ENCODE measurements around the gene SORCS1.

The SORCS1 gene

GRCh38 chr10:106825576-106826364, 338.7 kb downstream of the SORCS1 start:
- no peak overlapping the region for H3K4me3 ChIP-seq (ENCODE audit: low read depth, low read length)
- no peak for TF ChIP-seq CTCF (IDR thresholded peaks at IDR 0.05; ENCODE audit: low read depth, low read length)

- H3K4me3 ChIP-seq (ENCODE audit: low read depth, low read length): no peak overlapping the region
- TF ChIP-seq CTCF (IDR thresholded peaks at IDR 0.05; ENCODE audit: low read depth, low read length): no peak
Measured at GRCh38 chr10:106820579-106820978, 343.9 kb downstream of the SORCS1 start.

- no peak for TF ChIP-seq CTCF (IDR thresholded peaks at IDR 0.05; ENCODE audit: low read depth, low read length)
- H3K4me3 ChIP-seq (ENCODE audit: low read depth, low read length): no peak overlapping the region
Measured at GRCh38 chr10:106819490-106819889, 345.0 kb downstream of the SORCS1 start.

GRCh38 chr10:106816318-106817085, 348.0 kb downstream of the SORCS1 start:
- no peak for TF ChIP-seq CTCF (IDR thresholded peaks at IDR 0.05; ENCODE audit: low read depth, low read length)
- H3K4me3 ChIP-seq (ENCODE audit: low read depth, low read length): no peak overlapping the region

- TF ChIP-seq CTCF (IDR thresholded peaks at IDR 0.05; ENCODE audit: low read depth, low read length): no peak
Measured at GRCh38 chr10:106815427-106816043, 349.0 kb downstream of the SORCS1 start.

GRCh38 chr10:106804992-106805582, 359.4 kb downstream of the SORCS1 start:
- TF ChIP-seq CTCF (IDR thresholded peaks at IDR 0.05; ENCODE audit: low read depth, low read length): no peak
- no peak overlapping the region for H3K4me3 ChIP-seq (ENCODE audit: low read depth, low read length)

More at GRCh38 chr10:106815427-106816043, 349.0 kb downstream of the SORCS1 start:
- no peak overlapping the region for H3K4me3 ChIP-seq (ENCODE audit: low read depth, low read length)

All from WI38 (cell line).